GM21825 (cell line): Measurements from ENCODE around the gene RWDD3.

Source experiments
- ATAC-seq: cut with Tn5 transposase; IDR thresholded peaks from one replicate; pipeline ENCODE4 v1.9.1; 2021; ENCODE audit warnings: mild to moderate bottlenecking, moderate library complexity; ENCODE audit not compliant: unreplicated experiment

RWDD3 gene

GRCh38 chr1:95281781-95282517, 47.9 kb downstream of the RWDD3 start:
- ATAC-seq, result no peak

DNA sequence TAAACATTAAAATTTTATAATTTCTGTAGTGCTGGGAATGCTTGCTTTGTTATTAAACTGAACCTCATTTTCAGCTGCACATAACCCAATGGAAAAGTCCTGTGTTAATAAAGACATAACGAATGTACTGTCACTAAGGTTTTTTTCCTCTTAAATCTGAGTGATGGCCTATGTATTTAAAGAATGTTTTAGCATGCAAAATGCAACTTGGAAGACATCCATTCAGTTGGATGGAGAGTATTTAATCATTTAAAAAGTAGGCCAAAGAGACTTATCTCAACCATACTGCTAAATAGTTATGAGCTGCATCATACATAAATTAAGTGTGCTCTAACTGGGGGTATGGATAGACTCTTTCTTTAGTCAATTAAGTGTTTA, 48.5 kb downstream of the RWDD3 start:
- ATAC-seq, result no peak

- ATAC-seq, result no peak
Observed at GRCh38 chr1:95284420-95284819, 50.4 kb downstream of the RWDD3 start.

- ATAC-seq, result no peak
Observed at GRCh38 chr1:95286479-95286878, 52.5 kb downstream of the RWDD3 start.

- ATAC-seq, result no peak
Observed at GRCh38 chr1:95287081-95287480, 53.1 kb downstream of the RWDD3 start.

DNA sequence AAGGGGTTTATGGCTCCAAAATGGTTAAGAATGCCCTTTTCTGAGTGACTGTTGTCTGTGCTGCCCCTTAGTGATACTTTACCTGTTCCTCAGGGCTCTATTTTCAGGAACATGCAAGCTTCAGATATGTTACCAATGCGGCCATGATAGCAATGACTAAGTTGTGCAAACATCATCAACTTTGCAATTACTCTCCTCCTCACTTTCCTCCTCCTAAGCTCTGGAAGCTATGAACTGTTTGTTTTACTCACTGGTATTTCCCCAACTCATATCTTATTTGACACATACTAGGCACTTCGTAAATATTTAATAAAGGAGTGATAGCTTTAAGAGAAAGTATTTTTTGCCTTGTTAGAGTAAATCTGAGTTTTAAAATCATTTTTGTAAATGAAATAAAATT, 53.8 kb downstream of the RWDD3 start:
- no peak for ATAC-seq
